ENCODE data around the gene CEP104.

GRCh38 chr1:3895951-3896325 lies 38.9 kb upstream of the CEP104 start:
- TF ChIP-seq CTCF (conservative IDR thresholded peaks at IDR 0.05 in 1 of 2, IDR thresholded peaks at IDR 0.05 in 1 of 2; ENCODE audit: low read depth in 1 of 2, low read length in 2 of 2) (no peak), EZH2 (IDR thresholded peaks at IDR 0.05; ENCODE audit: low read length, missing control alignments) (no peak)

All from fibroblast of lung (primary cell).